MM.1S (cell line): ENCODE results near the gene PDE10A.

ENCODE experiments used
- CTCF ChIP-seq: fragments of 300-600 bp; sonication (generic); IDR thresholded peaks from 2 replicates; pipeline ENCODE4 v1.5.1; 2016; ENCODE audit warnings: antibody characterized with exemption, low read length, mixed read lengths
- EZH2 ChIP-seq: fragments of 300-600 bp; sonication (generic); optimal IDR thresholded peaks from 2 replicates; pipeline ENCODE3; 2017; ENCODE audit warnings: low read depth, mild to moderate bottlenecking, antibody characterized with exemption, low read length, mixed read lengths
- EZH2phosphoT487 ChIP-seq: fragments of 300-600 bp; sonication (generic); IDR thresholded peaks from 2 replicates; pipeline ENCODE4 v1.6.1; 2018; ENCODE audit warnings: antibody characterized with exemption, low read length

GRCh38 chr6:165458134-165458533 is 204.9 kb downstream of the PDE10A start:
- TF ChIP-seq CTCF (no peak), EZH2 (no peak), EZH2phosphoT487 (no peak)
